ENCODE results near the gene VOPP1.
A peak's percentile ranks its signal among the peaks of the same experiment; 100 is the strongest.

The VOPP1 gene

GRCh38 chr7:55573234-55573900, 1.1 kb upstream of the VOPP1 start:
- Histone ChIP-seq H3K27ac (ENCODE audit: low read depth, low read length) (peak overlapping the region; percentile 83), H3K27me3 (ENCODE audit: control insufficient read depth, insufficient read depth, low read length) (no peaks in the 10 kb centered on the region), H3K9ac (ENCODE audit: low read length) (peak overlapping the region; percentile 84), H3K4me1 (ENCODE audit: control insufficient read depth, insufficient read depth, low read length) (peaks cover 13% of the 10 kb centered on the region), H3K4me3 (ENCODE audit: low read length) (peak overlapping the region; percentile 94), H3K36me3 (ENCODE audit: control insufficient read depth, insufficient read depth, low read length) (no peaks in the 10 kb centered on the region)

DNA sequence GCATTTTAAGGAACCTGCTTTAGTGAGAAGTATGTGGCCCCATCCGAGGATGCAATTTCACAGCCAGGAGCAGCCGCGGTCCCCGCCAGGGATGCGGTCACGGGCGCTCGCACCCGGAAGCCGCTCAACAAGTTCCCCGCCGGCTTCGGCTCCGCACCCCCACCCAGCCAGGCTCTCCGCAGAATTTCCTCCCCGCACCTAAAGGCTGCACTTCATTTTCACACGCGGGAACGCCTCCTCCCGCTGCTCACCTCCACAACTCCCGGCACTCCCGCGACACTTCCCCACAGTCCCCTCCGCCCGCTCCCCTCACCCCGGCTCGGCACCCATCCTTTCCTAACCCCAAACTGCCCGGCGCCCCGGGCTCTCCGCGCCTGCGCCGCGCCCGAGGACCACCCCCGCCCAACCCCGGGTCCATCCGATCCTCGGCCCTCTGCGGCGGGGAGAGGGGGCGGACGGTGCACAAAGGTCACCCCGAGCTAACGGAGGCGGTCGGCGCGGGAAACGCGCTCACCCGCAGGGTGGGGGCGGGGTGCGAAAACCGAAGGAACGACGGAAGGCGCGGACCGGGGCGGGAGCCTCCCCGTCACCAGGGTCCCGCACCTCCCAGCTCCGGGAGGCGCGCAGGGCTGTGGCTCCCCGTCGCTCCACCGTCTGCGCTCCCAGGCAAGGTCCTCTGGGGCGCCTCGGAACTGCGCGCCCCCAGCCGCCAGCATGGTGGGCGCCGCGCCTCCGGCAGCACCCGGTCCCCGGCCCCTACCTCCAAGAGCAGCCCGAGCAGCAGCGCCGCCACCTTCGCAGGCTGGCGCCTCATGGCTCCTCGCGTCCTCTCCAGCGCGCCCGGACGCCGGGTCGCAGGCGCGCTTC, 558 bp downstream of the VOPP1 start:
- H3K27ac ChIP-seq (ENCODE audit: low read depth, low read length) = peak overlapping the region; percentile 69
- peaks cover 13% of the 10 kb centered on the region for H3K4me1 ChIP-seq (ENCODE audit: control insufficient read depth, insufficient read depth, low read length)
- H3K36me3 ChIP-seq (ENCODE audit: control insufficient read depth, insufficient read depth, low read length) = no peaks in the 10 kb centered on the region
- peak overlapping the region; percentile 45 for H3K9ac ChIP-seq (ENCODE audit: low read length)
- H3K4me3 ChIP-seq (ENCODE audit: low read length) = peak overlapping the region; percentile 79
- H3K27me3 ChIP-seq (ENCODE audit: control insufficient read depth, insufficient read depth, low read length) = no peaks in the 10 kb centered on the region

- H3K27ac ChIP-seq (ENCODE audit: low read depth, low read length) = peak overlapping the region; percentile 69
- H3K4me3 ChIP-seq (ENCODE audit: low read length) = peak overlapping the region; percentile 79
- H3K4me1 ChIP-seq (ENCODE audit: control insufficient read depth, insufficient read depth, low read length) = peaks cover 13% of the 10 kb centered on the region
- H3K9ac ChIP-seq (ENCODE audit: low read length) = no peak overlapping the region
- H3K36me3 ChIP-seq (ENCODE audit: control insufficient read depth, insufficient read depth, low read length) = no peaks in the 10 kb centered on the region
- H3K27me3 ChIP-seq (ENCODE audit: control insufficient read depth, insufficient read depth, low read length) = no peaks in the 10 kb centered on the region
Observed at GRCh38 chr7:55570939-55571338, 1.4 kb downstream of the VOPP1 start.

DNA sequence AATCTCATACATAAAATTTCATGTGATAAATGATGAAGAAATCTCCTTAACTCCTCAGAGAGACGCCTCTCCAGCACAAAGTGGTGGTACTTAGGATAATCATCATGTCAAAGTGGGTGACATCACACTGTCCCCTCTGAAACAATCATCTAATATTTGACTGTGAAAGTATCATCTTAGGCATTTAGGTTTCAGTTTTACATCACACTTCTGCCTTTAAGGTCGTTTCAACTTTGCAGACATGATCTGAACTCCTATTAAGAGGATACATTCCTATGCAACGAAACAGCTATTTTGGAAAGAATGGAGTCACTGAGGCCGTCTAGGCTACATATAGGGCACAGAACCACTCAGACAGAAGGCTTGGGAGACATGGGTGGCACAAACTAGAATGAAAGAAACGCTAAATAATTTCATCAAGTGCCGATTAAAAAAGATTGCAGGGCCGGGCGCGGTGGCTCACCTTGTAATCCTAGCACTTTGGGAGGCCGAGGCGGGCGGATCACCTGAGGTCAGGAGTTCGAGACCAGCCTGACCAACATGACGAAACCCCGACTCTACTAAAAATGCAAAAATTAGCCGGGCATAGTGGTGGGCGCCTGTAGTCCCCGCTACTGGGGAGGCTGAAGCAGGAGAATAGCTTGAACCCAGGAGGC, 2.0 kb downstream of the VOPP1 start:
- Histone ChIP-seq H3K4me3 (ENCODE audit: low read length) (no peak overlapping the region), H3K27ac (ENCODE audit: low read depth, low read length) (no peak overlapping the region), H3K27me3 (ENCODE audit: control insufficient read depth, insufficient read depth, low read length) (no peaks in the 10 kb centered on the region), H3K9ac (ENCODE audit: low read length) (no peak overlapping the region), H3K4me1 (ENCODE audit: control insufficient read depth, insufficient read depth, low read length) (peaks cover 13% of the 10 kb centered on the region), H3K36me3 (ENCODE audit: control insufficient read depth, insufficient read depth, low read length) (no peaks in the 10 kb centered on the region)

DNA sequence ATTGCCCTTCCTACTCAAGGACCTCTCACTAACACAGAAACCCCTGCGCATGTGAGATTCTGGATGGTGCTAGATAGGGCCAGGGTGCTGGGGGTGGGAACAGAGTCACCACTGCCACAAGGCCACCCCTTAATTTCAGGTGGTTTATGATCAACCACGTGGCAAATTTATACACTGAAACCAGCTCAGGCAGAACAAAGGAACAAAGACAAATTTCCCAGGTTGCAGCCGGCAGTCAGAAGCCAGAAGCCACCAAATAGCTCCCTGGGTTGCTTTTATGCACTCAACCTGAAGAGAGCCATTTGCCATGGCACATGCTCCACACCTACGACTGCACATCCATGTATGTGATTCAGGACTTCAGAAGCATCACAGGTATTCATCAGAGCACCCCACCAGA, 2.5 kb downstream of the VOPP1 start:
- Histone ChIP-seq H3K27ac (ENCODE audit: low read depth, low read length) (no peak overlapping the region), H3K9ac (ENCODE audit: low read length) (no peak overlapping the region), H3K36me3 (ENCODE audit: control insufficient read depth, insufficient read depth, low read length) (no peaks in the 10 kb centered on the region), H3K4me3 (ENCODE audit: low read length) (no peak overlapping the region), H3K4me1 (ENCODE audit: control insufficient read depth, insufficient read depth, low read length) (peaks cover 13% of the 10 kb centered on the region), H3K27me3 (ENCODE audit: control insufficient read depth, insufficient read depth, low read length) (no peaks in the 10 kb centered on the region)

DNA sequence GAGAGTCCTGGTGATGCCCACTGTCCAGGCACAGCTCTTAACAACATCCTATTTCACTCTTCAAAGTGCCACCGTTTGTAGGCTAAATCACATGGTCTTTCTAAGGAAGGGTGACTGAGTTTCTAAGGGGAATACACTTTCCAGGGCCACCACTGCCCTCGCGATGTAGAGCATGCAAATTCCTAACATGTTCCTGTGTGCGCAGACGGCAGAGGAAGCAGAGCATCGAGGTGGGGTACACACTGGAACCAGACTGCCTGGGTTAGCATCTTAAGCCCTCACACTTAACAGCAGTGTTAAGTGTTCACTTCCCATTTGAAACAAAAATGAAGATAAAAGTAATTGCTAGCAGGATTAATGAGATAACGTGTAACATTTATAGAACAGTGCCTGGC, 3.0 kb downstream of the VOPP1 start:
- H3K9ac ChIP-seq (ENCODE audit: low read length) = no peak overlapping the region
- no peak overlapping the region for H3K27ac ChIP-seq (ENCODE audit: low read depth, low read length)
- no peaks in the 10 kb centered on the region for H3K27me3 ChIP-seq (ENCODE audit: control insufficient read depth, insufficient read depth, low read length)
- H3K4me3 ChIP-seq (ENCODE audit: low read length) = no peak overlapping the region
- peaks cover 13% of the 10 kb centered on the region for H3K4me1 ChIP-seq (ENCODE audit: control insufficient read depth, insufficient read depth, low read length)
- H3K36me3 ChIP-seq (ENCODE audit: control insufficient read depth, insufficient read depth, low read length) = no peaks in the 10 kb centered on the region

DNA sequence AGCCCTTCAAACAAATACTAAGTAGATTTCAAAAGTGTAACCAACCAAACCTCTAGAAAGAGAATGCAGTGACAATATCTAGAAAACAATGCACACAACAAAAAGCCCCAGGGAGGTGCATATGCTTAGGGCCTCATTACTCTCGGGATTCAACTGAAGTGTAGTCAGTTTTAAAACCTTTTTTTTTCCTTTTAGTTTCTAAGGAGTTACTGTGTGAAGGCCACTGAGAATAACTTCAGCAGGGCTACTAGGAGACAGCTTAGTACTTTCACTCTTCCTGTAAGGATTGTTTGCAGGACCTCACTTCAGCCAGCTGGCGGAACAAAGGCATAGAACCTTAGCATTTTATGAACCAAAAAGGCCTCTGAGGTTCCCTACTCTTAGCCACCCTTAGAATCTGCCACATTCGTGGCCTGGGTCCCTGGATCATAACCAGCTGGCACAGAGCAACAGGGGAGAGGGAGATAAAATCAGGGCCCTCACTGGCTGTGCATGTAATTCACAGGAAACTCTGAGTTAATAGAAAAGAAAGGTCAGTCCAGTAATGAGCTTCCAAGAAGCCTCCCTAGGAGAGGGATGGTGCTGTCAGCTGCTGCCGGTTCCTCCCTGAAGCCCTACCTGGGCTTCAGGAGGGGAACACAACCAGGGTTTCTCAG, 3.6 kb downstream of the VOPP1 start:
- Histone ChIP-seq H3K27me3 (ENCODE audit: control insufficient read depth, insufficient read depth, low read length) (no peaks in the 10 kb centered on the region), H3K9ac (ENCODE audit: low read length) (no peak overlapping the region), H3K36me3 (ENCODE audit: control insufficient read depth, insufficient read depth, low read length) (no peaks in the 10 kb centered on the region), H3K27ac (ENCODE audit: low read depth, low read length) (no peak overlapping the region), H3K4me3 (ENCODE audit: low read length) (no peak overlapping the region), H3K4me1 (ENCODE audit: control insufficient read depth, insufficient read depth, low read length) (peaks cover 8% of the 10 kb centered on the region)

- Histone ChIP-seq H3K9ac (ENCODE audit: low read length) (no peak overlapping the region), H3K4me3 (ENCODE audit: low read length) (no peak overlapping the region), H3K27me3 (ENCODE audit: control insufficient read depth, insufficient read depth, low read length) (no peaks in the 10 kb centered on the region), H3K4me1 (ENCODE audit: control insufficient read depth, insufficient read depth, low read length) (no peaks in the 10 kb centered on the region), H3K36me3 (ENCODE audit: control insufficient read depth, insufficient read depth, low read length) (no peaks in the 10 kb centered on the region), H3K27ac (ENCODE audit: low read depth, low read length) (no peak overlapping the region)
Observed at GRCh38 chr7:55567571-55567970, 4.7 kb downstream of the VOPP1 start.

- no peak overlapping the region for H3K4me3 ChIP-seq (ENCODE audit: low read length)
- no peak overlapping the region for H3K9ac ChIP-seq (ENCODE audit: low read length)
- H3K36me3 ChIP-seq (ENCODE audit: control insufficient read depth, insufficient read depth, low read length) = no peaks in the 10 kb centered on the region
- H3K27me3 ChIP-seq (ENCODE audit: control insufficient read depth, insufficient read depth, low read length) = no peaks in the 10 kb centered on the region
- no peaks in the 10 kb centered on the region for H3K4me1 ChIP-seq (ENCODE audit: control insufficient read depth, insufficient read depth, low read length)
- H3K27ac ChIP-seq (ENCODE audit: low read depth, low read length) = no peak overlapping the region
Observed at GRCh38 chr7:55565681-55566080, 6.6 kb downstream of the VOPP1 start.

GRCh38 chr7:55563596-55564325, 8.5 kb downstream of the VOPP1 start:
- no peak overlapping the region for H3K9ac ChIP-seq (ENCODE audit: low read length)
- H3K27me3 ChIP-seq (ENCODE audit: control insufficient read depth, insufficient read depth, low read length) = no peaks in the 10 kb centered on the region
- H3K27ac ChIP-seq (ENCODE audit: low read depth, low read length) = no peak overlapping the region
- no peak overlapping the region for H3K4me3 ChIP-seq (ENCODE audit: low read length)
- H3K36me3 ChIP-seq (ENCODE audit: control insufficient read depth, insufficient read depth, low read length) = no peaks in the 10 kb centered on the region
- no peaks in the 10 kb centered on the region for H3K4me1 ChIP-seq (ENCODE audit: control insufficient read depth, insufficient read depth, low read length)

GRCh38 chr7:55561690-55562089, 10.6 kb downstream of the VOPP1 start:
- Histone ChIP-seq H3K4me1 (ENCODE audit: control insufficient read depth, insufficient read depth, low read length) (no peaks in the 10 kb centered on the region), H3K27ac (ENCODE audit: low read depth, low read length) (no peak overlapping the region), H3K36me3 (ENCODE audit: control insufficient read depth, insufficient read depth, low read length) (no peaks in the 10 kb centered on the region), H3K9ac (ENCODE audit: low read length) (no peak overlapping the region), H3K27me3 (ENCODE audit: control insufficient read depth, insufficient read depth, low read length) (no peaks in the 10 kb centered on the region), H3K4me3 (ENCODE audit: low read length) (no peak overlapping the region)
